ENCODE results near the gene ST6GALNAC3. TPM values are rescaled to one million over a fixed set of nuclear protein-coding genes. Genes with fewer than 3 reads are reported as not detected.

ST6GALNAC3 gene
- polyA plus RNA-seq, 2 donors = 0.27 to 0.29 TPM

DNA sequence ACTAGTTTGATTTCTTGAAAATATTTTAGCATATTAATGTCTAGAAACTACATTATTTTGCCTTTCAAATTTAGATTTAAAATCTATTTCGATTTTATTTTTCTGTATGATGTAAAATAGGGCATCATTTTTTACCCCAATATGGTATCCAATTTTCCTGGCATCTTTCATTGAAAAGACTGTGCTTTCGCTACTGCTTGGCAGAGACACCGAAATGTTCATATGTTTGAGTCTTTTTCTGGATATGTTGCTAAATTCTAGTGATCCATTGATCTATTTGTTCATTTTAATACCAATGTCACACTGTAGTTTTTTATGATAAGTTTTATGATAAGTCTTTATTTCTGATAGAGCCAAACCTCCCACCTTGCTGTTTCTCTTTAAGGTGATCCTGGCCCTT is 24.3 kb downstream of the ST6GALNAC3 start:
- Histone ChIP-seq H3K27ac (ENCODE audit: low read depth in 2 of 2, low read length in 1 of 2) (no peak overlapping the region), H3K4me3 (ENCODE audit: low read depth in 1 of 2, low read length in 2 of 2) (no peak overlapping the region), H3K9me3 (ENCODE audit: control insufficient read depth in 2 of 2, insufficient read depth in 1 of 2, low read depth in 1 of 2, low read length in 1 of 2) (no peaks in the 10 kb centered on the region), H3K27me3 (ENCODE audit: control insufficient read depth in 1 of 2, insufficient read depth in 2 of 2, low read length in 2 of 2) (no peaks in the 10 kb centered on the region), H3K4me1 (ENCODE audit: control insufficient read depth in 2 of 2, insufficient read depth in 2 of 2, low read length in 1 of 2) (no peaks in the 10 kb centered on the region), H3K36me3 (ENCODE audit: control insufficient read depth in 2 of 2, insufficient read depth in 2 of 2, low read length in 1 of 2) (no peaks in the 10 kb centered on the region)
- 83 to 90% methylated on average over 3 of the region's 3 CpGs for WGBS, 2 donors

DNA sequence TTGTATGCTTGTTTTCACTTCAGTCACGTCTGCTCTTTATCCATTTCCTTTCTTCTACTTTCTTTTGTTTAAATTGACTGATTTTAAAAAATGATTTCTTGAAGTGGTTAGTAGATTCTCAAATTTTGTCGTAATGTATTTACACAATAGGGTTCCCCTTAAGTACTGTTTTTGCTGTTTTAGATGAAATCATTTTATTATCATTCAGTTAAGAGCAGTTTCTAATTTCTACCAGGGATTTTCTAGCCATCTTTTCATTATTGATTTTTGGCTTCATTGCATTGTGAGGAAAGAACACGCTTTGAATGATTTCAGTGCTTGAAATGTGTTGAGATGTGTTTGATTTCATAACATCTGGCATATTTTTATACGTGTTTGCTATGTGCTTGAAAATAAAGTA is 27.0 kb downstream of the ST6GALNAC3 start:
- H3K27me3 ChIP-seq (ENCODE audit: control insufficient read depth in 1 of 2, insufficient read depth in 2 of 2, low read length in 2 of 2) = no peaks in the 10 kb centered on the region
- H3K4me1 ChIP-seq (ENCODE audit: control insufficient read depth in 2 of 2, insufficient read depth in 2 of 2, low read length in 1 of 2) = no peaks in the 10 kb centered on the region
- H3K9me3 ChIP-seq (ENCODE audit: control insufficient read depth in 2 of 2, insufficient read depth in 1 of 2, low read depth in 1 of 2, low read length in 1 of 2) = no peaks in the 10 kb centered on the region
- 57 to 65% methylated on average over 4 of the region's 4 CpGs for WGBS, 2 donors
- no peaks in the 10 kb centered on the region for H3K36me3 ChIP-seq (ENCODE audit: control insufficient read depth in 2 of 2, insufficient read depth in 2 of 2, low read length in 1 of 2)
- H3K4me3 ChIP-seq (ENCODE audit: low read depth in 1 of 2, low read length in 2 of 2) = no peak overlapping the region
- no peak overlapping the region for H3K27ac ChIP-seq (ENCODE audit: low read depth in 2 of 2, low read length in 1 of 2)

DNA sequence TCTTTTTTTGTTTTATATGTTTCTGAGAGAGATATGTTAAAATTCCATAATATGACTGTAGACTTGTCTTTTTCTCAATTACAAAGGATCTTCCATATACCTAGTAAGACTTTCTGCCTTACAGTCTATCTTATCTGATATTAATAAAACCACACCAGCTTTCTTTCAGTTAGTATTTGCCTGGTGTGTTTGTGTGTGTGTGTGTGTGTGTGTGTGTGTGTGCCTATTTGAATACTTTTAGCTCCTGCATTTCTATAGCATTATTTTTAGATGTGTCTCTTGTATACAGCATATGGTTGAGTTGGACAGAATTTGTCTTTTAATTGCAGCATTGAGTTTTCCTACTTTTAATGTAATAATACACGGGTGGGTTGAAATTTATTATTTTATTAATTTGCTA is 27.5 kb downstream of the ST6GALNAC3 start:
- Histone ChIP-seq H3K27me3 (ENCODE audit: control insufficient read depth in 1 of 2, insufficient read depth in 2 of 2, low read length in 2 of 2) (no peaks in the 10 kb centered on the region), H3K36me3 (ENCODE audit: control insufficient read depth in 2 of 2, insufficient read depth in 2 of 2, low read length in 1 of 2) (no peaks in the 10 kb centered on the region), H3K4me1 (ENCODE audit: control insufficient read depth in 2 of 2, insufficient read depth in 2 of 2, low read length in 1 of 2) (no peaks in the 10 kb centered on the region), H3K4me3 (ENCODE audit: low read depth in 1 of 2, low read length in 2 of 2) (no peak overlapping the region), H3K9me3 (ENCODE audit: control insufficient read depth in 2 of 2, insufficient read depth in 1 of 2, low read depth in 1 of 2, low read length in 1 of 2) (no peaks in the 10 kb centered on the region), H3K27ac (ENCODE audit: low read depth in 2 of 2, low read length in 1 of 2) (no peak overlapping the region)
- 91 to 94% methylated on average over 1 of the region's 1 CpG for WGBS, 2 donors

DNA sequence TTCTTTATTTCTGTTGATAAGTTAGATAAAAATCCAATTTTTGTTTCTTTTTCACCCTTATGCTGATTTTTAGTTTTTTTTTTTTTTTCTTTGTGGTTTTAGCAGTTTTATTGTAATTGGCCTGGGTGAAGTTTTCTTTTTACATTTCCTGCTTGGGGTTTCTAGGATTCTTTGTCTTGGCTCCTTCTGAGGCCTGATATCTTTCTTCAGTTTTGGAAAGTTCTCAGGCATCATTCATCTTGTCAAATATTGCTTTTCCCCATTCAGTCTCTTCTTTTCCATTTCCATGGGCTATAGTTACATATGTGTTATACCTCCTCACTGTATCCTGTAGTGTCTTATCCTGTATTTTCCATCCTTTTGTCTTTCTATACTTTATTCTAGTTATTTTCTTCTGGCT is 28.5 kb downstream of the ST6GALNAC3 start:
- no peaks in the 10 kb centered on the region for H3K4me1 ChIP-seq (ENCODE audit: control insufficient read depth in 2 of 2, insufficient read depth in 2 of 2, low read length in 1 of 2)
- H3K27ac ChIP-seq (ENCODE audit: low read depth in 2 of 2, low read length in 1 of 2) = no peak overlapping the region
- no peaks in the 10 kb centered on the region for H3K9me3 ChIP-seq (ENCODE audit: control insufficient read depth in 2 of 2, insufficient read depth in 1 of 2, low read depth in 1 of 2, low read length in 1 of 2)
- H3K36me3 ChIP-seq (ENCODE audit: control insufficient read depth in 2 of 2, insufficient read depth in 2 of 2, low read length in 1 of 2) = no peaks in the 10 kb centered on the region
- no peaks in the 10 kb centered on the region for H3K27me3 ChIP-seq (ENCODE audit: control insufficient read depth in 1 of 2, insufficient read depth in 2 of 2, low read length in 2 of 2)
- H3K4me3 ChIP-seq (ENCODE audit: low read depth in 1 of 2, low read length in 2 of 2) = no peak overlapping the region

DNA sequence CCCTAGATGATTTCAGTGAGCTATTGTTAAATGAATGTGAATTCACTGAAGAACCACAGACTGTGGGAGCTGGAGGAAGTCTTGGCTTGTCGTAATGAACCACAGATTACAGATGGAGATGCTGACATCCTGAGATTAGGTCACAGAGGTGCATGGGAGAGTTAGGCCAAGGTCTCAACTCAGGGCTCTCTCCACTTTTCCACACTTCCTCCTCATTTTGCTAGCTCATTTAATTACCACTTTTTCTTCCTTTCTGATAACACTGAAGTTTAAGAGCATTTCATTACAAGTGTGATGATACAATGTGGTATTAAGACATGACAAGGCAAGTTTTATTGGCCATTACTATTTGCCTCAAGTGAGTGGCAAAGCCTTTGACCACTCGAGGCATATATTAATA is 30.8 kb downstream of the ST6GALNAC3 start:
- 48 to 56% methylated on average over 2 of the region's 2 CpGs for WGBS, 2 donors
- Histone ChIP-seq H3K36me3 (ENCODE audit: control insufficient read depth in 2 of 2, insufficient read depth in 2 of 2, low read length in 1 of 2) (no peaks in the 10 kb centered on the region), H3K4me3 (ENCODE audit: low read depth in 1 of 2, low read length in 2 of 2) (no peak overlapping the region), H3K4me1 (ENCODE audit: control insufficient read depth in 2 of 2, insufficient read depth in 2 of 2, low read length in 1 of 2) (no peaks in the 10 kb centered on the region), H3K27ac (ENCODE audit: low read depth in 2 of 2, low read length in 1 of 2) (no peak overlapping the region), H3K27me3 (ENCODE audit: control insufficient read depth in 1 of 2, insufficient read depth in 2 of 2, low read length in 2 of 2) (no peaks in the 10 kb centered on the region), H3K9me3 (ENCODE audit: control insufficient read depth in 2 of 2, insufficient read depth in 1 of 2, low read depth in 1 of 2, low read length in 1 of 2) (no peaks in the 10 kb centered on the region)

DNA sequence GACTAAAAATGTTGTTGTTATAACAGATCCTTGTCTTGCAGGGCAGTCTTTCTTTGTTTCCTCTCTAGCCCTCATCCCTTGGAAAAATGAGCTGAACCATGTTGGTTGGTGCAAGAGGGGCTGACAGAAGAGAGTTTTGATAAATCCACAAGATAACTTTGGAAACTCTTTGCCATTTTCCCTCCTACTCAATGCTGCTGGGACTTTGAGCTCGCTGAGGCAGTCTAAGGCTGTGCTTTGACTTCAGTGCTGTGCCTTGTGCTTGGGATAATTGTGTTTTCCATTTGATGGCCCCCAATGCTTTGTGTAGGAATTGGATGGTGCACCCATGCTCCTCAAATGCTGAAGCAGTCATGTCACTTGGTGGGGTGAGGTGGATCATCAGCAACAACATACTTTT is 31.7 kb downstream of the ST6GALNAC3 start:
- H3K4me1 ChIP-seq (ENCODE audit: control insufficient read depth in 2 of 2, insufficient read depth in 2 of 2, low read length in 1 of 2) = no peaks in the 10 kb centered on the region
- H3K36me3 ChIP-seq (ENCODE audit: control insufficient read depth in 2 of 2, insufficient read depth in 2 of 2, low read length in 1 of 2) = no peaks in the 10 kb centered on the region
- WGBS, 2 donors = 81 to 86% methylated on average over 1 of the region's 1 CpG
- no peak overlapping the region for H3K4me3 ChIP-seq (ENCODE audit: low read depth in 1 of 2, low read length in 2 of 2)
- no peak overlapping the region for H3K27ac ChIP-seq (ENCODE audit: low read depth in 2 of 2, low read length in 1 of 2)
- no peaks in the 10 kb centered on the region for H3K9me3 ChIP-seq (ENCODE audit: control insufficient read depth in 2 of 2, insufficient read depth in 1 of 2, low read depth in 1 of 2, low read length in 1 of 2)
- no peaks in the 10 kb centered on the region for H3K27me3 ChIP-seq (ENCODE audit: control insufficient read depth in 1 of 2, insufficient read depth in 2 of 2, low read length in 2 of 2)

DNA sequence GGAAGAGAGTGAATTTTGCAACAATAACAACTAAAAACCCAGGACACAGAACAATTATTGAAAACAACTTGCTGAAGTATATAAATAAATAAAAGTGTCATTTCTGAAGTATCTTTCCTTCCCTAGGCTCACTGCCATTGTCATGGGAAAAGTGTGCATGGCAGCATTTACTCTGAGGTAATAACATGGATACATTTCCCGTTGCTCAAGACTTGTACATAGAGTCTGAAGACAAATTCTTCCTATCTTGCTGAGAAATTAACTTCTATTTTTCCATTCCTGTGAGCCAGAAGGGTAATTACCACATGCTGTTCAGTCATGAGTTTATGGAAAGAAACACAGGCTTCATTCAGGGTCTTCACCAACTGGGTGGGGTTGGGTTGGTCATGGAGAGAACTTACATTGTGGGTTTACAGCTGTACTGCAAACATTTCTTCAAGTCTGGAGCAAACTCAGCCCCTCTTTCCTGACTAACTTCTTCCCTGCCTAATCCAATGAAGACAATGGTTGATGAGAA is 32.2 kb downstream of the ST6GALNAC3 start:
- Histone ChIP-seq H3K27me3 (ENCODE audit: control insufficient read depth in 1 of 2, insufficient read depth in 2 of 2, low read length in 2 of 2) (no peaks in the 10 kb centered on the region), H3K36me3 (ENCODE audit: control insufficient read depth in 2 of 2, insufficient read depth in 2 of 2, low read length in 1 of 2) (no peaks in the 10 kb centered on the region), H3K4me3 (ENCODE audit: low read depth in 1 of 2, low read length in 2 of 2) (no peak overlapping the region), H3K9me3 (ENCODE audit: control insufficient read depth in 2 of 2, insufficient read depth in 1 of 2, low read depth in 1 of 2, low read length in 1 of 2) (no peaks in the 10 kb centered on the region), H3K27ac (ENCODE audit: low read depth in 2 of 2, low read length in 1 of 2) (no peak overlapping the region), H3K4me1 (ENCODE audit: control insufficient read depth in 2 of 2, insufficient read depth in 2 of 2, low read length in 1 of 2) (no peaks in the 10 kb centered on the region)
- whole genome bisulfite sequencing, 2 donors = 74 to 78% methylated on average over 1 of the region's 1 CpG

DNA sequence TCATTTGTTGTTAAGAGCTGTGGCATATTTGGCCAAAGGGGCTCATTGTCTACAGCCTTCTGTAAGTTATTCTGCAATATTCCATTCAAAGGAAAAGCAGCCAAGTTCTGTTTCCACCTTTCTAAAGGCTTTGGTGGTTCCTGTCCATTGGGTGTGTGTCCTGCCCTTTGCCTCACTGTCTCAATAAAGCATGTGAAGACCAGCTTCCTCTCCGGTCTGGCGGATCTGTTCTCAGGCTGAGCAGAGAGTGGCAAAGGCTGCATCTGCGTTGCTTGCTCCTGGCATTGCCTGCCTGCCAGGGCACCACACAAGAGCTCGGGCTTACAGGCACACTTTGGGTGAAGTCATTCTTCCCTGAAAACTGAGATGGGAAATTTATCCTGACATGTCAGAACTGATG is 34.9 kb downstream of the ST6GALNAC3 start:
- Histone ChIP-seq H3K27ac (ENCODE audit: low read depth in 2 of 2, low read length in 1 of 2) (no peak overlapping the region), H3K4me3 (ENCODE audit: low read depth in 1 of 2, low read length in 2 of 2) (no peak overlapping the region), H3K4me1 (ENCODE audit: control insufficient read depth in 2 of 2, insufficient read depth in 2 of 2, low read length in 1 of 2) (no peaks in the 10 kb centered on the region), H3K36me3 (ENCODE audit: control insufficient read depth in 2 of 2, insufficient read depth in 2 of 2, low read length in 1 of 2) (no peaks in the 10 kb centered on the region), H3K27me3 (ENCODE audit: control insufficient read depth in 1 of 2, insufficient read depth in 2 of 2, low read length in 2 of 2) (no peaks in the 10 kb centered on the region), H3K9me3 (ENCODE audit: control insufficient read depth in 2 of 2, insufficient read depth in 1 of 2, low read depth in 1 of 2, low read length in 1 of 2) (no peaks in the 10 kb centered on the region)
- 70 to 74% methylated on average over 4 of the region's 4 CpGs for WGBS, 2 donors

DNA sequence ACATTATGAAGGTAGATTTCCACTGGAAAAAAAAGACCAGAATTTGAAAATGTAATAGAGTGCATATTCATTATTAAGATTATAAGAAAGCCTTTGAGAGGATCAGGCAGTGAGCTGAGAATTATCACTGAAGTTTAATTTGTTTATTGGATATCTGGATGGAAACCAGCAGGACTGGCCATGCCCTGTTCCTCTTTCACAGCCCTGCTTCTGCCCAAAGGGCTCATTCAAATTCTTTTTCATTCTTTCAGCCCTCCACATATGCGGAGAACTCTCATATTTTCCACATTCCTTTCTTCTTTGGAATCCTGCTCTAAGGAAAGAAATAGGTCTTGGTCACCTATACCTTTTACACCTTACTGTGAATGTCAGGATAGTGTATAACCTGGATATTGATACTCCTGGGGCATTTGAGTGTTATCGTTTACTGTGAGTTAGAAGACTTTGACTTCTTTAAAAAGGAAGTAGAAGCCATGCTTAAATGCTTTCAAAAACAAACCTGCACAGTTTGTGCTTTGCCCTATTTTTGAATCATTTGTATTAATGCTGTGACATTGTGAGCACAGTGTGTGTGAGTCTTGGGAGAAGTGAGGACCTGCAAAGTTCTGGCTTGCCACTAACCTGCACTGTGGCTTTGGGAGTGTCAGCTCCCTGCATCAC is 35.5 kb downstream of the ST6GALNAC3 start:
- no peak overlapping the region for H3K4me3 ChIP-seq (ENCODE audit: low read depth in 1 of 2, low read length in 2 of 2)
- H3K27ac ChIP-seq (ENCODE audit: low read depth in 2 of 2, low read length in 1 of 2) = no peak overlapping the region
- no peaks in the 10 kb centered on the region for H3K36me3 ChIP-seq (ENCODE audit: control insufficient read depth in 2 of 2, insufficient read depth in 2 of 2, low read length in 1 of 2)
- H3K9me3 ChIP-seq (ENCODE audit: control insufficient read depth in 2 of 2, insufficient read depth in 1 of 2, low read depth in 1 of 2, low read length in 1 of 2) = no peaks in the 10 kb centered on the region
- no peaks in the 10 kb centered on the region for H3K4me1 ChIP-seq (ENCODE audit: control insufficient read depth in 2 of 2, insufficient read depth in 2 of 2, low read length in 1 of 2)
- no peaks in the 10 kb centered on the region for H3K27me3 ChIP-seq (ENCODE audit: control insufficient read depth in 1 of 2, insufficient read depth in 2 of 2, low read length in 2 of 2)
- WGBS, 2 donors = 44 to 63% methylated on average over 2 of the region's 2 CpGs

DNA sequence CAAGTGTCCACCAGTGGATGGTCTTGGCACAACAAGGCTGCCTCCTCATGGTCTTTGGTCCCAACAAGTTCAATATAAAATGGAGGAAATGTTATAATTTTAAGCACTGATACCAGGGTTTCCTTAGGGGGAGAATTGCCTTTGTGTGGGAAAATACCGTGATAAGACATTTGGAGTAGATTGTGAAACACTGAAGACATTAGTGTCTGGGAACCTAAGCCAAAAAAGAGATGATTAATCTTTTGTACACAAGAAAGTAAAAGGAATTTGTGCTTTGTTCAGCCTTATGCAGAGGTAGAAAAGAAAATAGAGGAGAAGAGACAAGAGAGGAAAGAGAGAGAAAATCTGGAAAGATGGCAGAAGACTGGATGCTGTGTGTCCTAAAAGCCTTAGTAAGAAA is 36.1 kb downstream of the ST6GALNAC3 start:
- WGBS, 2 donors = 30 to 42% methylated on average over 1 of the region's 1 CpG
- Histone ChIP-seq H3K4me3 (ENCODE audit: low read depth in 1 of 2, low read length in 2 of 2) (no peak overlapping the region), H3K4me1 (ENCODE audit: control insufficient read depth in 2 of 2, insufficient read depth in 2 of 2, low read length in 1 of 2) (no peaks in the 10 kb centered on the region)

More for the DNA sequence above, 36.1 kb downstream of the ST6GALNAC3 start:
- H3K9me3 ChIP-seq (ENCODE audit: control insufficient read depth in 2 of 2, insufficient read depth in 1 of 2, low read depth in 1 of 2, low read length in 1 of 2) = no peaks in the 10 kb centered on the region
- H3K36me3 ChIP-seq (ENCODE audit: control insufficient read depth in 2 of 2, insufficient read depth in 2 of 2, low read length in 1 of 2) = no peaks in the 10 kb centered on the region
- H3K27me3 ChIP-seq (ENCODE audit: control insufficient read depth in 1 of 2, insufficient read depth in 2 of 2, low read length in 2 of 2) = no peaks in the 10 kb centered on the region
- no peak overlapping the region for H3K27ac ChIP-seq (ENCODE audit: low read depth in 2 of 2, low read length in 1 of 2)

Measured in esophagus (tissue), 2 donors.